ENCODE measurements around the gene UCK2.

UCK2 gene

DNA sequence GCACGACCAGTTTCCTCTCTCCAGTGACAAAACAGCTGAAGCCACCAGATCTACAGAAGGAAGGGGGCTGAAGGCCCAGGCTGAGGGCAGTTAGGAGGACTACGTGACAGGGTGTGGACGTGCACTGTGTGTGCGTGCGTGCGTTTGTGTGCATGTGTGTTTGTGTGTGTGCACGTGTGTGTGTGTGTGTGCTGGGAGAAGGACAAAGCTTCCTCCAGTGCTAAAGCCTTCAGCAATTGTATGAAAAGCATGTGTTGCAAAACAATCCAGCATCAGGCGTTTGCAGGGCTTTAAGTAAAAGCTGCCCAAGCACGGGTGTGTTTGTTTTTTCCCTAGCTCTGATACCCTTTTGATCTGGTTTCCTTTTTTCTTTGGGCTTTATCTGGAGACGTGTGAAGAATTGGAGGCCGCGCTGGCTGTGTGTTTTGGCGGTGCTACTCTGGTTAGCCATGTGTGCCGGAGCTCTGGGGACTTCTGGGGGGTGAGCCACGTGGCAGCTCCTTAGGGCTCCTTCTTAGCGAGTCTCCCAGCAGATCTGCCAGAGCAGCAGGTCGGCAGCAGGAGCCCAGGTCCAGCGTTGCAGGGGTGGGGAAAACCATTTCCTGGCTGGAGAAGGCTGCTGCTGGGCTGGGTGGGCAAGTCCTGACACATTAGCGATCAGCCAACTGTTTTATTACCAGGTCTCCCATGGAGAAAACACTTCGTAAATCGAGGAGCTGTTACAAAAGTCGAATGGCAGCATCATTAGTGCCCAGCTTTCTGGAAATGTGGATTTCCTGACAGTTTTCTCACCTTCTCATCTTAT is 73.4 kb downstream of the UCK2 start:
- no peak for DNase-seq (ENCODE audit: low read depth)
- H3K4me3 ChIP-seq (ENCODE audit: low read depth, low read length): no peak overlapping the region
- TF ChIP-seq, protein P1, sequence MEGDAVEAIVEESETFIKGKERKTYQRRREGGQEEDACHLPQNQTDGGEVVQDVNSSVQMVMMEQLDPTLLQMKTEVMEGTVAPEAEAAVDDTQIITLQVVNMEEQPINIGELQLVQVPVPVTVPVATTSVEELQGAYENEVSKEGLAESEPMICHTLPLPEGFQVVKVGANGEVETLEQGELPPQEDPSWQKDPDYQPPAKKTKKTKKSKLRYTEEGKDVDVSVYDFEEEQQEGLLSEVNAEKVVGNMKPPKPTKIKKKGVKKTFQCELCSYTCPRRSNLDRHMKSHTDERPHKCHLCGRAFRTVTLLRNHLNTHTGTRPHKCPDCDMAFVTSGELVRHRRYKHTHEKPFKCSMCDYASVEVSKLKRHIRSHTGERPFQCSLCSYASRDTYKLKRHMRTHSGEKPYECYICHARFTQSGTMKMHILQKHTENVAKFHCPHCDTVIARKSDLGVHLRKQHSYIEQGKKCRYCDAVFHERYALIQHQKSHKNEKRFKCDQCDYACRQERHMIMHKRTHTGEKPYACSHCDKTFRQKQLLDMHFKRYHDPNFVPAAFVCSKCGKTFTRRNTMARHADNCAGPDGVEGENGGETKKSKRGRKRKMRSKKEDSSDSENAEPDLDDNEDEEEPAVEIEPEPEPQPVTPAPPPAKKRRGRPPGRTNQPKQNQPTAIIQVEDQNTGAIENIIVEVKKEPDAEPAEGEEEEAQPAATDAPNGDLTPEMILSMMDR (IDR thresholded peaks at IDR 0.05; ENCODE audit: insufficient read depth, low read depth, low read length, missing control alignments): no peak

DNA sequence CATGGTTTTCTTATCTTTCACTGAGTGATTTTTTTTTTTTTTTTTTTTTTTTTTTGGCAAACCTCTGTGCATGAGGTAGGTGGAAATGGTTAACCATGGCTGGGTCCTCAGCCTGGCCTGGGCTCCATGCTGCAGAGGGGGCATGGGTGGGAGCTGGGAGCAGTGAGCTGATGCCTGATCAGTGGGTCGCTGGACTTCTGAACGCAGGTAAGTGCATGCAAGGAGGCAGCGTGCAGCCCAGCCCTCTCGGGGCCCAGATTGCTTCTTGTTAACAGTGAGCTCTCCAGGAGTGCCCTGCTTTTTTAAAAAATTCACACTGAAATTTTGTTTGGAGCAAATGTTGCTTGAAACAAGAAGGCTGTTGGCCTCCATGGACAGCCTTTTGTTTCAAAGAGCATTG is 75.2 kb downstream of the UCK2 start:
- no peak overlapping the region for H3K4me3 ChIP-seq (ENCODE audit: low read depth, low read length)
- TF ChIP-seq, protein P1 (IDR thresholded peaks at IDR 0.05; ENCODE audit: insufficient read depth, low read depth, low read length, missing control alignments): no peak
- DNase-seq (ENCODE audit: low read depth): no peak

DNA sequence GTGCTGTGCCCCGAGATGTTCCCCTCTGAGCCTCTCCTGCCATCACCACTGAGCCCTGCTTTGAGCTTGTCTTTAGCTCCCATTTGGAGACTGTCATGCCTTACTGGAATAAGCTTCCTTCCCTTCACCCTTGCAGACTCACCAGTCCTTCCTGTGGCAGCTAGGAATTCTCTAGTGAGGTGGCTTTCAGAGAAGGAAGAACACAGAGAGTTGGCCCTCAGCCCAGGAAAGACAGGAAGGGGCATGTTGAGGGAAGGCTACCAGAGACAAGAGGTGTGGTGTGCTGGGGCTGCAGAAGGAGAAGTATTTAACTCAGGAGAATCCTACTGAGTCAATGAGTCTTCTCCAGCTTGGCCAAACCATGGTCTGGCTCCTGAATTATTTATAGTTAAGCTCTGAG is 76.3 kb downstream of the UCK2 start:
- no peak overlapping the region for H3K4me3 ChIP-seq (ENCODE audit: low read depth, low read length)
- DNase-seq (ENCODE audit: low read depth): no peak
- TF ChIP-seq, protein P1 (IDR thresholded peaks at IDR 0.05; ENCODE audit: insufficient read depth, low read depth, low read length, missing control alignments): no peak

DNA sequence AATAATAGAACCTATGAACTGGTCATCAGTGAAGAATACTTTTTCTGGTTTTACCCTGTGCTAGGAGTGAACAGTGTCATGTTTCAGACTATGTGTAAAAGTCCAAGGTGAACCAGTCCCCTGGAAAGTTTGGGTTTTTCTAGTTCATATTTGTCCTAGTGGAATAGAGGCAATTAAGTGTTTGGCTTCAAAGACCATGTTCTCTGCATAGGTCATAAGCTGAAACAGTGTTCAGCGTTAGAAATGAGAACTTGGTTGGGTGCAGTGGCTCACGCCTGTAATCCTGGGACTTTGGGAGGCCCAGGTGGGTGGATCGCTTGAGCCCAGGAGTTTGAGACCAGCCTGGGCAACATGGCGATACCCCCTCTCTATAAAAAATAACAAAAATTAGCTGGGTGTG is 77.5 kb downstream of the UCK2 start:
- DNase-seq (ENCODE audit: low read depth): no peak
- no peak overlapping the region for H3K4me3 ChIP-seq (ENCODE audit: low read depth, low read length)
- TF ChIP-seq, protein P1 (IDR thresholded peaks at IDR 0.05; ENCODE audit: insufficient read depth, low read depth, low read length, missing control alignments): no peak

DNA sequence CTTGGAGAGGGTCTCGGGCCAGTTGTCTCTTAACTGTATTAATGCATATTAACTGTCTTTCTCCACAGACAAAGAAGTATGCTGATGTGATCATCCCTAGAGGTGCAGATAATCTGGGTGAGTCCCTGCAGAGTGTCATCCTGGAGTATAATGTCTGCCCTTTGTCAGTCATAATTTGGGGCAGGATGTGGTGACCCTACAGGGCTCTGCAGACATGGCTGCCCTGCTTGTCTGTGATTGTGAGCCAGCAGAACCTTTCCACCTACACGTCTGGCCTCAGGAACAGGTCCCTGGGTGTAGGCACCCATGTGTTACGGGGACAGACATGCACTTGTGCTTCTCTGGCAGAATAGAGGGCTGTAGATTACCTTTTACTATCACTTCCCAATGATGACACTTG is 78.4 kb downstream of the UCK2 start:
- no peak overlapping the region for H3K4me3 ChIP-seq (ENCODE audit: low read depth, low read length)
- TF ChIP-seq, protein P1 (IDR thresholded peaks at IDR 0.05; ENCODE audit: insufficient read depth, low read depth, low read length, missing control alignments): no peak
- no peak for DNase-seq (ENCODE audit: low read depth)

DNA sequence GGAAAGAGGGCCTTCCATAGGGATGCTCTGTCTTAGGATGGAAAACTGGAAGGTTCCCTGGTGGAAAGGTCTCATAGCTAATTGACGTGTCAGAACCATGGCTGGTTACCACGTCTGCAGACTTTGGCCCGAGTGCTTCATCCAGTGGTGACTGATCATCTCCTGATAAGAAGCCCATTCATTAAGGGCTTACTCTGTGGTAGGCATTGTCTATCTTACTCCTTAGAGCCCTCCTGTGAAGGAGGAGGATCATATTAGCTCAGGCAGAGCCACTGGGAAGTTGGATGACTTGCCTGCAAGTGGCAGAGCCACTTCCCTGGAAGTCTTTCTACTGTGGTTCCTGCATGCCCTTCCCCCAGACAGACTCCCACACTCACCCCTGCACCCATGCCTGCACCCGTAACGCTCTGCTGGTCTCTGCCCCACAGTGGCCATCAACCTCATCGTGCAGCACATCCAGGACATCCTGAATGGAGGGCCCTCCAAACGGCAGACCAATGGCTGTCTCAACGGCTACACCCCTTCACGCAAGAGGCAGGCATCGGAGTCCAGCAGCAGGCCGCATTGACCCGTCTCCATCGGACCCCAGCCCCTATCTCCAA is 79.9 kb downstream of the UCK2 start:
- H3K4me3 ChIP-seq (ENCODE audit: low read depth, low read length): no peak overlapping the region
- TF ChIP-seq, protein P1 (IDR thresholded peaks at IDR 0.05; ENCODE audit: insufficient read depth, low read depth, low read length, missing control alignments): no peak
- DNase-seq (ENCODE audit: low read depth): no peak

All from GM12865 (cell line).